HG03432 (cell line): ENCODE results near the gene MAP1LC3B.
A peak's percentile ranks its signal among the peaks of the same experiment; 100 is the strongest.
"Not testable (repeated sequence)": the region's sequence is repeated elsewhere in the genome, so short reads cannot be mapped to it uniquely, and the experiment has no call there.

ENCODE experiments used
- ATAC-seq: cut with Tn5 transposase; IDR thresholded peaks from one replicate; pipeline ENCODE4 v1.9.1; 2021; ENCODE audit warnings: mild to moderate bottlenecking, moderate library complexity; ENCODE audit not compliant: unreplicated experiment

Gene MAP1LC3B

DNA sequence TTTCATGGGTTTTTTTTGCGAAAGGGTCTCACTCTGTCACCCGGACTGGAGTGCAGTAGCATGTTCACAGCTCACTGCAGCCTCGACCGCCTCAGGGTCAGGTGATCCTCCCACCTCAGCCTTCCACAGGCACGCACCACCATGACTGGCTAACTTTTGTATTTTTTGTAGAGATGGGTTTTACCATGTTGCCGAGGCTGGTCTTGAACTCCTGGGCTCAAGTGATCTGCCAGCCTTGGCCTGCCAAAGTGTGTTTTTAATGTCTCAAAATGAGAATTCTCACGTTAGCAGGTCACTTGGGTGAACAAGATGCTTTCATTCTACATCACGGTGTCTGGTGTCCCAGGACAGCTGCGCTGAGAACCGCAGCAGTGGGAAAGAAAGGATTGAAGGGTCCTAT lies 11.7 kb upstream of the MAP1LC3B start:
- ATAC-seq = no peak

DNA sequence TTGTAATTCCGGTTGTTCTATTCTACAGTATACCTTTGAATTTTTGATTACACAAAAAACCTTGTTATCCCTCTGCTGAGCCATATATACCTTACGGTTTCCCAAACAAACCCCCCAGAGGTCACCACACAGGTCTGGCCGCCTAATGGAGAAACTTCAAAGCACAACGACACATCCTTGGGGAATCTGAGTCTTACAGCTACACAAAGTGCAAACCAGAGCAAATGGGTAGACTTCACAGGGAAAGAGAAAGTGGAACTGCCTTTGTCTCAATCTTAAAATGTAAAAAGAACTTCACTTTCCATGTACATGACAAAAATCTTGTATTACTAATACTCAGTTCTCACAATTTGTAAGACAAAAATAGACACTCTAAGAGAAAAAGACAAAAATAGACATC lies 11.3 kb upstream of the MAP1LC3B start:
- no peak for ATAC-seq

DNA sequence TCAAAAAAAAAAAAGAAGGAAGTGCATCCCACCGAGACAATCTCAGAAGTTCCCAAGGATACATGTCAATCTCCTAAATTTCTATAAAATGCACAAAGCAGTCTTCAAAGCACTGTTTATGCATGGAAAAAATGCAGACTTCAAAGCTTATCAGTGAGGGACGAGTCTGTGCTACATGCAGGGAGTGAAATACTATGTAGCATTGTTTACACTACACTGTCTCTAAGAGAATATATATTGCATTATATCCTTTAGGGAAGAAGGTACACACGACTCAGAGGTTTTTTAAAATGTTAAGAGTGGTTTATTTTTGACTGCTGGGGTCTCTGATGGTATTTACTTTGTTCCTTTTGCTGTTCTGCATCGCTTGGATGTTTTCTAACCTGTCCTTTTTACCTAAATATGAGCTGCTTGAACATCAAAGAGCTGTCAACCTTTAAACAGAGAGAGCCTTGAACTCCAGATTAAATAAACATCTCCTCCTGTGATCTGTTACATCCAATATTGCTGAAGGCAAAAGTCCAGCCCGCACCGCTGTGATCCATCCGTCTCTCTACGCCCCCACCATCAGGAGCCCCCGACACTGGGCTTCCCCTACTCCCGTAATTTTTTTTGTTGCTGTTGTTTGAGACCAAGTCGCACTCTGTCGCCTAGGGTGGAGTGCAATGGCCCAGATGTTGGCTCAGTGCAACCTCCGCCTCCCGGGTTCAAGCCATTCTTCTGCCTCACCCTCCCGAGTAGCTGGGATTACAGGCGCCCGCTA lies 9.9 kb upstream of the MAP1LC3B start:
- ATAC-seq = no peak

DNA sequence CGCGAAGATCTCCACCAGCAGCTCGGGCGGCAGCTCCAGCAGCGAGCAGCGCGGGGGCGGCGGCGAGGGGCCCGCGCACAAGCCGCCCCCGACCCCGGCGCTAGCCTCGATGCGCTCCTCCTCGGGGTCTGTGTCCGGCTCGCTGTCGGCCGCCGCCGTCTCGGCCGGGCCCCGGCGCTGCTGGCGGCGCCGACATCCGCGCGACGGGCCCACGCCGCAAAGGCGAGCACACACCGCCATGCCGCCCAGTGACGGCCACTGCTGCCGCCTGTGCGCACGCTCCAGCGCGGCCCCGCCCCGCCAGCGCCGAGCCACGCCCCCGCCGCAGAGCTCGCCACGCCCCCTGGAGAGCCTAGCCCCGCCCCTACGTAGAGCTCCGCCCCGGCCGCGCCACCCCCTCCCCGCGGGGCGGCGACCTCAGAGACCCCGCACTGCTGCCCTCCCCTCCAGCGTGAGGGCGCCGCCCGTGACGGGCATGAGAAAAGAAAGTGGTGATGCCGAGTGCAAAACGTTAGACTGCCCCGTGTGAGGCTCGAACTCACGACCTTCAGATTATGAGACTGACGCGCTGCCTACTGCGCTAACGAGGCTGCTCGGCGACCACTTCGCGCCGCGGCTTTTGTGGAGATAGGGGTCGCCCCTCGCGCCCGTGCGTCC lies 8.5 kb upstream of the MAP1LC3B start, which contains the start of gene FBXO31:
Gene FBXO31 (minus strand): TSS at position 272 of the 657 bp plus-strand sequence. CDS start 32 bp downstream, at position 240.
- peak; percentile 46 for ATAC-seq

DNA sequence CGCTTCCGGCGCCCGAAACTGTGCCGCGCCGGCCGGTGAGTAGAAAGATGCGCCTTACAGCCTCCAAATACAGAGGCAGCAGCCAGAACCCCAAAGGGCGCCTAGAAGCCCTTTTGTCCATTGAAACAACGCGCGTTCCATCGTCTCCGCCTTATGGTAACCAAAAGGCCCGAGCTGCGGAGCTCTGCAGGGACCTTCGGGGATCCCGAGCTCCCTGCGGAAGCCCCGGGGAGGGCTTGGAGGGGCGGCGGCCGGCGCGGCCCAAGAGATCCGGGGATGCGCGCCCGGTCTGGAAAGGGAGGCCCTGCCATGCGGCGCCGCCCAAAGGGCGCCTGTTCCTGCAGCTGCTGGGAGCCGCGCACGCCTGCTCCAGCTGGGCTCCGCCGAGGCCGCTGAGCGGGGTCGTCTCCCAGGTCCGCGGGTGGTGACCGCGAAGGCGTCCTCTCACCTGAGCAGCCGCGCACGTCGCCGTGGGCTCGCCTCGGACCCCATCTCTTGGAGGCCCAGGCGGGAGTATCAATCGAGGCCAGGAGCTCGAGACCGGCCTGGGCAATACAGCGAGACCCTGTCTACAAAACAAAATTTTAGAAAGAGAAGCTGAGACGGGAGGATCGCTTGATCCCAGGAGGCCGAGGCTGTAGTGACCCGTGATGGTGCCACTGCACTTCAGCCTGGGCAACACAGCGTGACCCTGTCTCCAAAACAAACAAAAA lies 7.8 kb upstream of the MAP1LC3B start:
- ATAC-seq = peak; percentile 19

DNA sequence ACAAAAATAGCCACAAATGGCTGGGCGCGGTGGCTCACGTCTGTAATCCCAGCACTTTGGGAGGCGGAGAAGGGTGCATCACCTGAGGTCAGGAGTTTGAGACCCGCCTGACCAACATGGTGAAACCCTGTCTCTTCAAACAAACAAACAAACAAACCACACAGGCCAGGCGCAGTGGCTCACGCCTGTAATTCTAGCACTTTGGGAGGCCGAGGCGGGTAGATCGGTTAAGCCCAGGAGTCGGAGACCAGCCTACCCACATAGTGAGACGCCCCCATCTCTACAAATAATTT lies 7.3 kb upstream of the MAP1LC3B start:
- not testable (repeated sequence) for ATAC-seq

DNA sequence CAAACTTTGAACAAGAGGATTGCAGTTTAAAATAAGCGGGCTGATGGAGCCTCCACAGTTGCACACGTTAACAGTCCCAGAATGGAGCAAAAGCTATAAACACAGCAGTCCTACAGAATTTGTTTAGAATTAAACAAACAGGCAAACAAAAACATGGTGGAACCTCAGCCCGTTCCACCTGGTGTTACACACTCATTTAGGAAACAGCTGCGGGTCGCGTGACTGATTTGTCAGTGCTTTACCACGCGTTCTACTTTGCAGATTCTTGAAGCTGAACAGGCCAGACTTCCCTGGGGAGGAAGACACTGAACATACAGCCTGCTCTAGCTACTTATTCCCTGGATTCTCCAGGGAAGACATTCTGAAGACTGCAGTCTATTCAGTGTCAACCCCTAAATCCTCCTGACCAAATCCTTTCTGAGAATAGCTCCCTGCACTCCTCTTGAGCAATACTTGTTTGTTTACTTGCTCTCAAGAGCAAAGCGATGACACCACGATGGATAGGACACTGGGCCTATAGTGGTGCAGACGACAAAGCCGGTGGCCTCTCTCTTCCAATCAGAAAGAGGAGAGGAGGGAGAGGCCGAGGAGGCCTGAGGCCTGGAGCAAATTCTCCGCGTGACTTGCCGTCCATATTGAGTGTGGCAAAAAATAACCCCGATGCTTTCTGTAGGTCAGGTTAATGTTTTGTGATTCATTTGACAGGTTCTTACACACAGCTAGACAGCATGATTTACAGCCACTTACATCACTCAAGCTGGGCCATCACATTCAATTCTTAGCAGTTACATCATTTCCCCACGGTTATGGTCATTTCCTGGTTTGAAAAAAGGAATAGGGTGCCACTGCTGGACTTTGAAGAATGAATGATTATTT lies 4.0 kb upstream of the MAP1LC3B start:
- peak; percentile 44 for ATAC-seq

DNA sequence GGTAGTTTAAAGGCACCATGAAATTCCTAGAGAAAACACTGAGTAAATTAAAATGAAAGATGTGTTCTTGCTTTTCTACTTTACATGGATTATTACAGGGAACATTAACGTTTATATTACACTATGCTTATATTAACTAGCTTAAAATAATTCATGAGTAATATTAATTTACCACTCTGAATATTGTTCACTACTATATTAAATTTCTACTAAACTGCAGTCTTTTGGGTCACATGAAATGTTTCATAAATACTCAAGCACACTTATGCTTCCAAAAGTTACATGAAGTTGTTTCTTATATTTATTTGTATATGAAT lies 3.4 kb upstream of the MAP1LC3B start:
- ATAC-seq = no peak

DNA sequence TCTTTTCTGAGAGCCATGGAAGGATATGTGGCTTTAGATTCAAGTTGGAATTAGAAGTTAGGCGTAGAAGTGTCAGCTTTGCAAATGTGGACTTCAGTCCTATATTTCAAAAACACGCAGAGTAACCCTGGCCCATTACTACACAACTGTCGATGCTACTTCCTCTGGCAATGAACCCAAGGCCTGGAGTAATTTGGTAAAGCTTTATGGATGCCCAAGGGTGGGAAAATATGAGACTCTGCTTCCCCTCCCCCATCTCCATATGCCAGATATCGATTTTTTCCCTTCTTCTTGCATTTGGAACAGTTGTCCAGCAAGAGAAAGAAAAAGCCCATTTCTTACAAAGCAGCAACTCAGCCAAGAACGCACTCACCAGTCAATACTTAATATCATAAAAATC lies 2.9 kb upstream of the MAP1LC3B start:
- no peak for ATAC-seq

DNA sequence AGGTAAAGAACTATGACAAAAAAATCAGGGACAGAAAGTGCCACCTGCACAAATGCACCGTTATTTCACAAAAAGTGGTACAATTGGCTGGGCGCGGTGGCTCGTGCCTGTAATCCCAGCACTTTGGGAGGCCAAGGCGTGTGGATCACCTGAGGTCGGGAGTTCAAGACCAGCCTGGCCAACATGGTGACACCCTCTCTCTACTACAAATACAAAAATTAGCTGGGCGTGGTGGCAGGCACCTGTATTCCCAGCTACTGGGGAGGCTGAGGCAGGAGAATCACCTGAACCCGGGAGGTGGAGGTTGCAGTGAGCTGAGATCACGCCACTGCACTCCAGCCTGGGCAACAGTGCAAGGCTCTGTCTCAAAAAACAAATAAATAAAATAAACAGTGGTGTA lies 2.2 kb upstream of the MAP1LC3B start:
- not testable (repeated sequence) for ATAC-seq

DNA sequence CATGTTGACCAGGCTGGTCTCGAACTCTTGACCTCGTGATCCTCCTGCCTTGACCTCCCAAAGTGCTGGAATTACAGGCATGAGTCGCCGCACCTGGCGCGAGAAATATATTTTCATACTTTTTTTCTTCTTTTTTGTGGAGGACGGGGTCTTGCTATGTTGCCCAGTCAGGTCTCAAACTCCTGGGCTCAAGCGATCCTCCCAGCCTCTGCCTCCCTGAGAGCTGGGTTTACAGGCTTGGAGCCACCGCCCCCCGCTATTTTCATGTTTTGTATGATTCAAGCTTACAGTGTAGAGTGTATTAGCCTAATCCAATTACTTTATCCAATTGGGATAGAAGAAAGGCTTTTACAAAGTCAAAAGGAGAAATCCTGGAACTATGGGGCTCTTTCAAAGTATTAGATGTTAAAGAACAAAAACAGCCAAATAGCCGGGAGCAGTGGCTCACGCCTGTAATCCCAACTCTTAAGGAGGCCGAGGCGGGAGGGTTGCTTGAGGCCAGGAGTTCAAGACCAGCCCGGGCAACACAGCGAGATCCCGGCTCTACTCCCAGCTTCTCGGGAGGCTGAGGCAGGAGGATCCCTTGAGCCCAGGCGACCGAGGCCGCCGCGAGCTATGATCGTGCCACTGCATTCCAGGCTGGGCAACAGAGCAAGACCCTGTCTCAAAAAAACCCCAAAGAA lies 1.4 kb upstream of the MAP1LC3B start:
- no peak for ATAC-seq

DNA sequence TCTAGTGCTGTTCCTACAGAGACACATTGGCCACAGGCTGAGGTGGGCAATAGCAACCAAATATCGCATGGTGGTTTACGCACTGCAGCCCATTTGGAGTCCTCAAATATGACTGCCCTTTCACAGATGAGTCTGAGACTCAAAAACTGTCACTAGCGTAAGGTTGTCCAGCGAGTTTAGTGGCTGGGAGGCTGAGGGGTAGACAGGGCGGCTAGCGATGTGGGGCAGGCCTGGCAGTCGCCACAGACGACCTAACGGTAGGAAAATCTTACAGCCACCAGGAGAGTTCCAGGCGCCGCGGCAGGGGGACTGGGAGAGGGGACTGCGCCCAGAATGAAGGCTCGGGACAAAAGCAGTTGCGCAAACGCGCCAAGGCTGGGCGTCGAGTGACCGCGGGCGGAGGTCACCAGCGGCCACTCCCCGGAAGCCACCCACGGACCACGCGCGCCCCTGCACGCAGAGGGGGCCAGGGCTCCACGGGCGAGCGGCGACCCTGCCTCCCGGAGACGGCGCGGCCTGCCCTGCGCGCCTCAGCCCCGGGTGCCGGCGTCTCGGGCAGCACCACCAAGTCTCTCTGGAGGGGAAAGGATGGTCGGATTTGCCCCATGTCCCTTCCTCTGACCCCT lies 699 bp upstream of the MAP1LC3B start:
- peak; percentile 16 for ATAC-seq

DNA sequence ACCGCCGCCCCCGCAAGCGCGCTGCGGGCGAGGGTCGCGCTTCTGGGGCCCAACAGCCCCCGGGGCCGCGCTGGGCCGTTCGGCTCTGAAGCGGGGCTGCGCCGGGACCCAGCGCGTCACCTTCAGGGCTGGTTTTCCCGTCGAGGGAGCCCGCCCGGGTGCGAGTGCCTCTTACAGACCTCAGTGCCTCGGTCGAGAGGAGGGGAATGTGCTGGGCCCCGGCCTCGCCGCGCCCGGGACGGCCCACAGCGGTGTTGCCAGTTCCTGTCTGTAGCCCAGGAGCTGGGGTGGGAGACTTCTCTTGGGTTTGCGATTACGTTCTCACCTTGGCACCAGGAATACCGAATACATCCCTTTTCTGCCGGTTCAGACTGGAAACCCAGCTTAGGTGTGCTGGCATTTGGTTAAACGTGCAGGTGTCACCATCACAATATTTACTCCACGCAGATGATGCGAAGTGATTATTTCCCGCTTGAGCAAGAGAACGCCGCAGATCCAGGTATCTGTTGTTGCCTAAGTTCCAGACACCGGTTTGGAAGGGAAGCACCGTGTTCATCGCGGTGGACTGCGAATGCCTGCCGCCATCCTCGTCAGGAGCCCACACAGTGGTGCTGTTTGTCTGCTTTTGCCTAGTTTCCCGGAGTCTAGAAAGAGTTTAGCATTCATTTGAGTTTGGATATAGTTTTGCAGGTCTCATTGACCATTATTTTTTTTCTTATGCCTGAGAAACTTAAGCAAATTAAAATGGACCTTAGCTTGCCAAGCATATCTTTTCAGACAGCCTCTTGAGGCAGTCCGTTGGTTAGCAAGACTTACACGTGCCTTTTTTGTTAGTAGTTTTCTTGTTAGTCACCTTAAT lies 914 bp downstream of the MAP1LC3B start:
- no peak for ATAC-seq

DNA sequence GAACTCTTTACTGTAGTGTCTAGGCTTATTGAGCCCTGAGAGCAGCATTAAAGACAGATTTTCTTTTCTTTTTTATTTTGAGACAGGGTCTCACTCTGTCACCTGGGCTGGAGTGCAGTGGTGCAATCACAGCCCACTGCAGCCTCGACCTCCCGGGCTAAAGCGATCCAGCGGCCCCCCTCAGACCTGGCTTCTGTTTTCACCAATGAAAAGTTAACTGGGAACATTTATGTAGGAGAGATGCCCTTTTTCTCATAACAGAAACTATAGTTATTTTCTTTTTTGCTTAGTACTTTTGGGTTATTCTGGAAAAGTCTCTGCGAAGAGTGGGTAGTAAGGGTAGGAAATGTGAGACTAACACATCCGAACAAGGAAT lies 1.5 kb downstream of the MAP1LC3B start:
- no peak for ATAC-seq

DNA sequence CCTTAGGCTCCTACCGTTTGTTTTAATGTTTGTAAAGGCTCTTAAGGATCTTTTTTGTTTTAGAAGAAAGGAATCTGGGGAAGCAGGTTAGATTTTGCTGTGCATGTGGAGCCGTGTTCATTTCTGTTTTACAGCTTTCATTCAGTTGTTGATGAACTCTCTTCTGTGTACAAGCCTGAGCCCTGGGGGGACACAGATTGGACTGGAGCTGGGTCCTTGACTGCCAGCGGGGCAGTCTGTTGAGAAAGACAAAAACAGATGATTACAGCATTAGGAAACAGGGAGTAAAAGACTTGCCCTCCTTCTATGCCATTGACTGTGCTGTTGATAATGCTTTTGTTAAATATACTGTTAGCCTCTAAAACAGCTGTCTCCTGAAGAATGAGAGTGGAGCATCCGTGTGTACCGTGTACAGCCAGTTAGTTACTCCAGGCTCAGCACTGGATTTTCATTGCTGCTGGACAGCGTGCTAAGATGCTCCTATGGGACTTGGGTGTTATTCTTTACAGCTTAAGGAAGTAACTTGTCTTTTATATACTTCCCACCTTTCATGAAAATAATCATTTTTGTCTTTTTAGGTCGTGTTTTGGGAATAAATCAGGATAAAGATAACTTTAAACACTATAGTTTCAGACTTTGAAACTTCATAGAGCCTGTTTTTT lies 3.2 kb downstream of the MAP1LC3B start:
- ATAC-seq = no peak

DNA sequence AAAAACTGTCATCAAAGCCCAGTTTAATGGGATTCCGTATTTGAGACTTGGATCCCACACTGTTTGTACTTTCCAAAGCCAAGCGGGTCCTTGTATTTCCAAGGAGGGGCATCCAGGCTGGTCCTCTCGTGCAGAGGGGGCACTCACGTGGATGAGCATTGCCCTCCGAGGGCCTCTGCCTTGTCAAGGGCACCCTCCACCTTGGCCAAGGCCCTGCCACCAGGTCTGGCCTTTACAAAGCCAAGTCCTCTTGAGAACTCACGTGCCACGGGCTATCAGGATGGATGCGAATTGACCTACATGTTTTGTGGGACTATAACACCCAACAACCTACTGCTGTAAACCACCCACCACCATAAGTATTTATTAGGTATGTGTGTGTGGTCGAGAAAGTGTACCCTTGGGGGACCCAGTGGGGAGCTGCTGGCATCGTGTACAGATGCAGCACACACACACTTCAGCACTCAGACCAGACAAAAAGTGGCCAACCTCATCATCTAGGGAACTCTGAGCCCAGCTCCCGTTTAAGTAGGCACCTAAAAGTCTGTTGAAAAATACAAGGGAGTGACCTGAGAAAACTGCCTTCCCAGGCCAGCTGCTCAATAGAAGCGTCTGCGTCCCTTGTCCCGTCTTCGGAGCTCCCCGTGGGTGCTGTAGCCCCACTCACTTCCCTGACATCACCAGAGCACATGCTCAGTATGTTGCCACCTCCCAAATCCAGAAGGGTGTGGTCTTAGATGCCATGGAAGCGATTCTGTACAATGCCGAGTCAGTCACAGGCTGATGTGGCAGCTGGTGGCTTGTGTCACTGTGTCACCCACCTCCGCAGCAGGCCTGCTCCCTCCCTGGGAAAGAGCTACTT lies 12.9 kb downstream of the MAP1LC3B start:
- ATAC-seq = no peak

DNA sequence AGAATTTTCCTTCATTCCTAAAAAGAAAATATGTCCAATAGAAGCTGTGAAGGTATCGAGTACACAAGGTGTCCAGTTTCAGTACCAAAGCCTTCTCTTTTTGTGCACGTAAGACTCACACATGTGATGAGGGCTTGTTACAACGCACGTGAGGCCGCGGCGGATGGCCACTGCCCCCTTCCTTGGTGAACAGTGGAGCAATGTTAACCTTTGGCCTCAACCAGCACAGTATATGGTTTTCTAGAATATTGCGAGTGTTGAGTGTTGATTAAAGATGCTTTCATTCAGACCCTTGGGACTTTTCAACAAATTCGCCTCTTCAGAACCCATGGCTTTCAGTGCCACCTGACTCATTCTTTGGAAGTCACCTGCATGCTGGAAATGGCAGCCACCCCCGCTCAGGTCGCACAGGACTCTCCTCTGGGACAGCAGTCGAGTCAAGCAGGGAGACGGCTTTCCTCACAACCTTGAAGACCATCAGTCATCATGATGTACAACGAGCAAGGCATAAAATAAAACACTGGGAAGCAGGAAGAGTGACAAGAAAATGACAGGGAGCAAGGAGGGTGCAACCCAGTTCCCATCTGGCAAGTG lies 14.5 kb downstream of the MAP1LC3B start:
- ATAC-seq = no peak
